ENCODE measurements around the gene EEA1. TPM values are rescaled to one million over a fixed set of nuclear protein-coding genes. Genes with fewer than 3 reads are reported as not detected.

EEA1 gene
- total and polyA plus RNA-seq, 2 of the 8 experiments (the other 6 are each of a cell fraction or from before 2014, with no cell fraction given), result 1.0 to 18.8 TPM

DNA sequence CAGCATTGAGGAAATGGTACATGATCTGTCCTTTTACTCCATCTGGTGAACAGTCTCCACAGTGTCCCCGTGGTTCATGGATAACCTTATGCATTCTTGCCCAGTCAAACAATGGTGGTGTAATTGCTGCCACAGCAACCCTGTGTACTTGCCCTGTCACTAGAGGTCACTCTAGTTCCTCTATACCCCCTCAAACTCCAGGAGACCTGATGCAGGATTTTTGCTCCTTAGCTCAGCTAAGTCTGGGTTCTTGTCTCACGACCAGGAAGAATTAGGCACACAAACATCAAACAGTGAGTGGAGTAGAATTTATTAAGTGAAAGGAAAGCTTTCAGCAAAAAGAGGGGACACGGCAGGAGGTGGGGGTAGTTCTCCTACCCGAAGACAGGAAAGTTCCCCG lies 24.7 kb upstream of the EEA1 start (continued):
- TF ChIP-seq NANOG (IDR thresholded peaks at IDR 0.05; ENCODE audit: insufficient read depth, low read depth, low read length, poor library complexity, severe bottlenecking), result no peak

All from H1 (cell line).